KMS-11 (cell line): Measurements from ENCODE around the gene ANGPTL8.

Source experiments
- H2AFZ ChIP-seq: fragments of 200-600 bp; sonication (generic); 2 replicates; pipeline ENCODE4 v1.6.1; 2016; ENCODE audit warnings: antibody characterized with exemption, mixed run types, low read depth
- H3K27ac ChIP-seq: fragments of 200-600 bp; sonication (generic); 2 replicates; pipeline ENCODE4 v1.6.1; 2016; ENCODE audit warnings: mild to moderate bottlenecking, mixed run types
- H3K27me3 ChIP-seq: fragments of 200-600 bp; sonication (generic); 2 replicates; pipeline ENCODE4 v1.6.1; 2017; ENCODE audit warnings: mild to moderate bottlenecking, low read depth, mixed run types, moderate library complexity; ENCODE audit not compliant: insufficient read depth
- H3K36me3 ChIP-seq: fragments of 200-600 bp; sonication (generic); 2 replicates; pipeline ENCODE4 v1.6.1; 2017; ENCODE audit warnings: mild to moderate bottlenecking, mixed run types; ENCODE audit not compliant: insufficient read depth
- H3K4me1 ChIP-seq: fragments of 200-600 bp; sonication (generic); 2 replicates; pipeline ENCODE4 v1.6.1; 2016; ENCODE audit warnings: mild to moderate bottlenecking, low read depth, mixed run types; ENCODE audit not compliant: poor library complexity, severe bottlenecking
- H3K4me2 ChIP-seq: fragments of 200-600 bp; sonication (generic); 2 replicates; pipeline ENCODE4 v1.7.0; 2016; ENCODE audit warnings: mild to moderate bottlenecking, mixed run types
- H3K4me3 ChIP-seq: fragments of 200-600 bp; sonication (generic); IDR thresholded peaks from 2 replicates; pipeline ENCODE4 v1.6.1; 2017; ENCODE audit warnings: low read depth, low read length, mixed read lengths; ENCODE audit not compliant: insufficient read depth
- H3K79me2 ChIP-seq: fragments of 200-600 bp; sonication (generic); 2 replicates; pipeline ENCODE4 v1.6.1; 2016; ENCODE audit warnings: low read depth, mixed run types; ENCODE audit not compliant: insufficient read depth
- H3K9ac ChIP-seq: fragments of 200-600 bp; sonication (generic); 2 replicates; pipeline ENCODE4 v1.6.1; 2016; ENCODE audit warnings: mild to moderate bottlenecking, mixed run types
- H4K20me1 ChIP-seq: fragments of 200-600 bp; sonication (generic); 2 replicates; pipeline ENCODE4 v1.6.1; 2016; ENCODE audit warnings: mild to moderate bottlenecking, mixed run types; ENCODE audit not compliant: insufficient read depth
- CTCF ChIP-seq: fragments of 200-600 bp; sonication (generic); conservative IDR thresholded peaks from 2 replicates; pipeline ENCODE4 v1.6.1; 2017; ENCODE audit warnings: low read depth, mild to moderate bottlenecking, antibody characterized with exemption, low read length, moderate library complexity, mixed read lengths

ANGPTL8 gene

GRCh38 chr19:11196406-11197287 lies 42.8 kb upstream of the ANGPTL8 start:
- H3K9ac ChIP-seq, result no peak overlapping the region
- H3K27ac ChIP-seq, result no peak overlapping the region
- H3K27me3 ChIP-seq, result no peaks in the 10 kb centered on the region
- no peaks in the 10 kb centered on the region for H3K79me2 ChIP-seq
- no peak for TF ChIP-seq CTCF
- H3K4me3 ChIP-seq, result no peak overlapping the region
- peak overlapping the region; percentile 60 for H3K4me2 ChIP-seq
- H3K36me3 ChIP-seq, result no peaks in the 10 kb centered on the region
- peaks cover 6% of the 10 kb centered on the region for H3K4me1 ChIP-seq
- peak overlapping the region; percentile 71; the same call in 1 of the 2 replicates for H2AFZ ChIP-seq
- no peaks in the 10 kb centered on the region for H4K20me1 ChIP-seq

GRCh38 chr19:11197291-11198174 lies 41.9 kb upstream of the ANGPTL8 start, which contains the start of gene KANK2:
KANK2 (minus strand) TSS chr19:11197545; CDS start chr19:11194511, 3,034 bp downstream.
- no peaks in the 10 kb centered on the region for H3K36me3 ChIP-seq
- no peak within 1 kb of the TSS for H3K27ac ChIP-seq
- peak within 1 kb of the TSS; percentile 60 for H3K4me2 ChIP-seq
- no peak within 1 kb of the TSS for H3K4me3 ChIP-seq
- H3K9ac ChIP-seq, result no peak within 1 kb of the TSS
- H4K20me1 ChIP-seq, result no peaks in the 10 kb centered on the region
- H3K4me1 ChIP-seq, result peaks cover 6% of the 10 kb centered on the region
- H3K79me2 ChIP-seq, result no peaks in the 10 kb centered on the region
- TF ChIP-seq CTCF, result no peak
- no peaks in the 10 kb centered on the region for H3K27me3 ChIP-seq
- H2AFZ ChIP-seq, result peak within 1 kb of the TSS; percentile 71; the same call in 1 of the 2 replicates

- TF ChIP-seq CTCF, result no peak
- no peak overlapping the region for H3K9ac ChIP-seq
- no peaks in the 10 kb centered on the region for H4K20me1 ChIP-seq
- H3K27ac ChIP-seq, result no peak overlapping the region
- H3K4me1 ChIP-seq, result peaks cover 6% of the 10 kb centered on the region
- H3K79me2 ChIP-seq, result no peaks in the 10 kb centered on the region
- peak overlapping the region; percentile 71; the same call in 1 of the 2 replicates for H2AFZ ChIP-seq
- H3K36me3 ChIP-seq, result no peaks in the 10 kb centered on the region
- H3K4me3 ChIP-seq, result no peak overlapping the region
- no peaks in the 10 kb centered on the region for H3K27me3 ChIP-seq
- H3K4me2 ChIP-seq, result peak overlapping the region; percentile 40; the same call in 1 of the 2 replicates
Observed at GRCh38 chr19:11198175-11198534, 41.3 kb upstream of the ANGPTL8 start.

GRCh38 chr19:11198769-11199424 lies 40.5 kb upstream of the ANGPTL8 start:
- H3K36me3 ChIP-seq, result no peaks in the 10 kb centered on the region
- H3K4me1 ChIP-seq, result peaks cover 6% of the 10 kb centered on the region
- no peaks in the 10 kb centered on the region for H3K27me3 ChIP-seq
- no peak overlapping the region for H3K9ac ChIP-seq
- H4K20me1 ChIP-seq, result no peaks in the 10 kb centered on the region
- no peak for TF ChIP-seq CTCF
- no peak overlapping the region for H3K4me3 ChIP-seq
- no peak overlapping the region for H2AFZ ChIP-seq
- no peak overlapping the region for H3K27ac ChIP-seq
- H3K79me2 ChIP-seq, result no peaks in the 10 kb centered on the region
- H3K4me2 ChIP-seq, result no peak overlapping the region
